Measurements from ENCODE around the gene MASTL.

Gene MASTL

DNA sequence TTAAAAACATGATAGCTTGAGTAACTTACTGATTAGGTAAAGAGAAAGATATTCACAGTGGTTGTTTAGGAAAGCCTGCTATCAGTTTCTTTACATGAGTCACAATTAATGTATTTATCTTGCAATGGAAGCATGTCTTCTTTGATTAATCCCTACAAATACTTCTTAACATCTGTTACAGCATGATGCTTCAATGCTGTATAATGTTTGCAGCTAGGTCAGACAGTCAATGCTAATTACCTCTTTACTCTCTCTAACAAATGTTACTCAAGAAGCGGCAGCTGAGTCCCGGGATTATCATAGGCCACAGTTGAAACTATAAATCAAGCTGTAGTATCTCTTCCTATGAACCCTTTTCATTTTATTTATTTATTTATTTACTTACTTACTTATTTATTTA is 52.2 kb downstream of the MASTL start:
- DNase-seq = no peak
- TF ChIP-seq EZH2 (IDR thresholded peaks at IDR 0.05; ENCODE audit: borderline replicate concordance, low read depth, low read length, severe bottlenecking) = no peak
- TF ChIP-seq, protein P1, sequence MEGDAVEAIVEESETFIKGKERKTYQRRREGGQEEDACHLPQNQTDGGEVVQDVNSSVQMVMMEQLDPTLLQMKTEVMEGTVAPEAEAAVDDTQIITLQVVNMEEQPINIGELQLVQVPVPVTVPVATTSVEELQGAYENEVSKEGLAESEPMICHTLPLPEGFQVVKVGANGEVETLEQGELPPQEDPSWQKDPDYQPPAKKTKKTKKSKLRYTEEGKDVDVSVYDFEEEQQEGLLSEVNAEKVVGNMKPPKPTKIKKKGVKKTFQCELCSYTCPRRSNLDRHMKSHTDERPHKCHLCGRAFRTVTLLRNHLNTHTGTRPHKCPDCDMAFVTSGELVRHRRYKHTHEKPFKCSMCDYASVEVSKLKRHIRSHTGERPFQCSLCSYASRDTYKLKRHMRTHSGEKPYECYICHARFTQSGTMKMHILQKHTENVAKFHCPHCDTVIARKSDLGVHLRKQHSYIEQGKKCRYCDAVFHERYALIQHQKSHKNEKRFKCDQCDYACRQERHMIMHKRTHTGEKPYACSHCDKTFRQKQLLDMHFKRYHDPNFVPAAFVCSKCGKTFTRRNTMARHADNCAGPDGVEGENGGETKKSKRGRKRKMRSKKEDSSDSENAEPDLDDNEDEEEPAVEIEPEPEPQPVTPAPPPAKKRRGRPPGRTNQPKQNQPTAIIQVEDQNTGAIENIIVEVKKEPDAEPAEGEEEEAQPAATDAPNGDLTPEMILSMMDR (IDR thresholded peaks at IDR 0.05; ENCODE audit: borderline replicate concordance, extremely low read depth, low read length, poor library complexity, severe bottlenecking) = no peak
- H3K9me3 ChIP-seq (ENCODE audit: insufficient read depth, low read length, severe bottlenecking) = no peaks in the 10 kb centered on the region
- H3K4me3 ChIP-seq (ENCODE audit: low read depth in 1 of 2, low read length in 2 of 2) = no peak overlapping the region
- no peak overlapping the region for H3K9ac ChIP-seq (ENCODE audit: low read depth, low read length)
- H3K79me2 ChIP-seq (ENCODE audit: insufficient read depth, low read length) = no peaks in the 10 kb centered on the region
- no peaks in the 10 kb centered on the region for H3K27me3 ChIP-seq (ENCODE audit: insufficient read depth, low read length, poor library complexity)
- H2AFZ ChIP-seq (ENCODE audit: low read depth, low read length) = no peak overlapping the region
- ATAC-seq (ENCODE audit: insufficient read depth, low read depth) = no peak
- no peaks in the 10 kb centered on the region for H3K4me1 ChIP-seq (ENCODE audit: insufficient read depth, low read length)
- no peak overlapping the region for H3K4me2 ChIP-seq (ENCODE audit: insufficient read depth, low read length)
- no peaks in the 10 kb centered on the region for H4K20me1 ChIP-seq (ENCODE audit: insufficient read depth, low read length)
- H3K36me3 ChIP-seq (ENCODE audit: insufficient read depth, low read length) = peaks cover 81% of the 10 kb centered on the region
- no peak overlapping the region for H3K27ac ChIP-seq (ENCODE audit: low read length)

DNA sequence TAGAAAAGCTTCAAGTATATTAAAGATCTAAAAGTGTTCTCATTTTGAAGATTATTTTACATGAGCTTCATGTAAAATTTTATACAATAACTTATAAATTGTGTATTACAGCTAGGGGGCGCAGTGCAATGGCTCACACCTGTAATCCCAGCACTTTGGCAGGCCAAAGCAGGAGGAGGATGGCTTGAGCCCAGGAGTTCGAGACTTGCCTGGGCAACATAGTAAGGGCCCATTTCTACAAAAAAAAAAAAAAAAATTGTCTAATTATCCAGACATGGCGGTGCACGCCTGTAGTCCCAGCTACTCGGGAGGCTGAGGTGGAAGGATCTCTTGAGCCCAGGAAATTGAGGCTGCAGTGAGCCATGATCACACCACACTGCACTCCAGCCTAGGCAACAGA is 68.8 kb downstream of the MASTL start:
- DNase-seq = peak; percentile 39
- ATAC-seq (ENCODE audit: insufficient read depth, low read depth) = peak; percentile 73; the same call in 2 of the 3 replicates

DNA sequence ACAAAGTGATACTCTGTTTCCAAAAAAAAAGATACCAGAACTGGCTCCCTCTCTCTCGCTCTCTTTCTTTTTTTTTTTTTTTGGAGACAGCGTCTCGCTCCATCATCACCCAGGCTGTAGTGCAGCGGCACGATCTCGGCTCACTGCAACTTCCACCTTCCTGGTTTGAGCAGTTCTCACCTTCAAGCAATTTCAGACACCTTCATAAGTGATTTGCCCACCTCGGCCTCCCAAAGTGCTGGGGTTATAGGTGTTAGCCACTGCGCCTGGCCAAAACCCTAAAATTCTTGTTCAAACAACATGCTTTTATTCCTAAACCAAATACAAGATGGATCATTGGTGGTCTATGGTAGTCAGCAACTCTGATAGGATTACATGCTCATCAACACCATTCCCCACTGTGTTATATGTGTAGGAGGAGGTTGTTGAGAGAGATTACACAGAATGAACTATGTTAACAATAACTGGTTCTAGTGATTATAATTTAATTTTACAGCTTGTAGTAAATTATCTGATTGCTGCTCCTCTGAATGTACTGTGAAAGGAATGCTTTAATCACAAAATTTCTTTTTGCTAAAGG is 69.9 kb downstream of the MASTL start:
- no peak overlapping the region for H3K27ac ChIP-seq (ENCODE audit: low read length)
- H2AFZ ChIP-seq (ENCODE audit: low read depth, low read length) = no peak overlapping the region
- H3K9ac ChIP-seq (ENCODE audit: low read depth, low read length) = no peak overlapping the region
- H3K79me2 ChIP-seq (ENCODE audit: insufficient read depth, low read length) = no peaks in the 10 kb centered on the region; the same call in 1 of the 2 replicates
- no peak overlapping the region for H3K4me3 ChIP-seq (ENCODE audit: low read depth in 1 of 2, low read length in 2 of 2)
- no peak for ATAC-seq (ENCODE audit: insufficient read depth, low read depth)
- no peaks in the 10 kb centered on the region for H3K27me3 ChIP-seq (ENCODE audit: insufficient read depth, low read length, poor library complexity)
- no peak for DNase-seq
- H3K9me3 ChIP-seq (ENCODE audit: insufficient read depth, low read length, severe bottlenecking) = no peaks in the 10 kb centered on the region
- no peaks in the 10 kb centered on the region for H4K20me1 ChIP-seq (ENCODE audit: insufficient read depth, low read length)
- H3K36me3 ChIP-seq (ENCODE audit: insufficient read depth, low read length) = peaks cover 60% of the 10 kb centered on the region
- no peaks in the 10 kb centered on the region for H3K4me1 ChIP-seq (ENCODE audit: insufficient read depth, low read length)
- no peak for TF ChIP-seq EZH2 (IDR thresholded peaks at IDR 0.05; ENCODE audit: borderline replicate concordance, low read depth, low read length, severe bottlenecking)
- TF ChIP-seq, protein P1 (IDR thresholded peaks at IDR 0.05; ENCODE audit: borderline replicate concordance, extremely low read depth, low read length, poor library complexity, severe bottlenecking) = no peak
- no peak overlapping the region for H3K4me2 ChIP-seq (ENCODE audit: insufficient read depth, low read length)

More for the DNA sequence above, 68.8 kb downstream of the MASTL start:
- no peaks in the 10 kb centered on the region for H3K27me3 ChIP-seq (ENCODE audit: insufficient read depth, low read length, poor library complexity)
- H3K4me1 ChIP-seq (ENCODE audit: insufficient read depth, low read length) = no peaks in the 10 kb centered on the region
- no peak overlapping the region for H3K4me3 ChIP-seq (ENCODE audit: low read depth in 1 of 2, low read length in 2 of 2)
- no peak overlapping the region for H2AFZ ChIP-seq (ENCODE audit: low read depth, low read length)
- H3K9me3 ChIP-seq (ENCODE audit: insufficient read depth, low read length, severe bottlenecking) = no peaks in the 10 kb centered on the region
- H3K79me2 ChIP-seq (ENCODE audit: insufficient read depth, low read length) = no peaks in the 10 kb centered on the region
- no peaks in the 10 kb centered on the region for H4K20me1 ChIP-seq (ENCODE audit: insufficient read depth, low read length)
- no peak for TF ChIP-seq EZH2 (IDR thresholded peaks at IDR 0.05; ENCODE audit: borderline replicate concordance, low read depth, low read length, severe bottlenecking)
- TF ChIP-seq, protein P1 (IDR thresholded peaks at IDR 0.05; ENCODE audit: borderline replicate concordance, extremely low read depth, low read length, poor library complexity, severe bottlenecking) = peak; percentile 63
- H3K4me2 ChIP-seq (ENCODE audit: insufficient read depth, low read length) = no peak overlapping the region
- peaks cover 60% of the 10 kb centered on the region for H3K36me3 ChIP-seq (ENCODE audit: insufficient read depth, low read length)
- no peak overlapping the region for H3K27ac ChIP-seq (ENCODE audit: low read length)
- H3K9ac ChIP-seq (ENCODE audit: low read depth, low read length) = no peak overlapping the region
